Stimulated activated CD8-positive, alpha-beta memory T cell treated with anti-CD3 and anti-CD28 coated beads, Interleukin-7, amount 100 ng/mL, for 4 hours (primary cell): ENCODE results near the gene ACTL6B.

Experiments used
- DNase-seq, 2 donors: peaks; one replicate each; pipeline ENCODE4 v3.0.0-alpha.2; 2020; ENCODE audit warnings: low read depth in 2 of 2

ACTL6B gene

DNA sequence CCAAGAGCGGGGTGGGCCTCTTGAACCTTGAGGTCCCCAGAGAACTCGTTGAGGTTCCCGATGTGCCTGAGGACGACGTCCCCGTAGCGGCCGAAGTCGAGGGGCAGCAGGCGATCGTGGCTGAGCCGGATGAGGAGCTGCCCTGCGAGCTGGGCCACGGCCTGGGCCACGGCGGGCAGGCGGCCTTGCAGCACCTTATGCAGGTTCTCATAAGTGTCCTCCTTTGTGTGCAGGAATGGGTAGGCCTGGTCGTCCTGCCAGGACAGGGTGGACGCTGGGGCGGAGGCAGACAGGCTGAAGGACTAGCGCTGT is 29.1 kb downstream of the ACTL6B start:
- DNase-seq: no peak

DNA sequence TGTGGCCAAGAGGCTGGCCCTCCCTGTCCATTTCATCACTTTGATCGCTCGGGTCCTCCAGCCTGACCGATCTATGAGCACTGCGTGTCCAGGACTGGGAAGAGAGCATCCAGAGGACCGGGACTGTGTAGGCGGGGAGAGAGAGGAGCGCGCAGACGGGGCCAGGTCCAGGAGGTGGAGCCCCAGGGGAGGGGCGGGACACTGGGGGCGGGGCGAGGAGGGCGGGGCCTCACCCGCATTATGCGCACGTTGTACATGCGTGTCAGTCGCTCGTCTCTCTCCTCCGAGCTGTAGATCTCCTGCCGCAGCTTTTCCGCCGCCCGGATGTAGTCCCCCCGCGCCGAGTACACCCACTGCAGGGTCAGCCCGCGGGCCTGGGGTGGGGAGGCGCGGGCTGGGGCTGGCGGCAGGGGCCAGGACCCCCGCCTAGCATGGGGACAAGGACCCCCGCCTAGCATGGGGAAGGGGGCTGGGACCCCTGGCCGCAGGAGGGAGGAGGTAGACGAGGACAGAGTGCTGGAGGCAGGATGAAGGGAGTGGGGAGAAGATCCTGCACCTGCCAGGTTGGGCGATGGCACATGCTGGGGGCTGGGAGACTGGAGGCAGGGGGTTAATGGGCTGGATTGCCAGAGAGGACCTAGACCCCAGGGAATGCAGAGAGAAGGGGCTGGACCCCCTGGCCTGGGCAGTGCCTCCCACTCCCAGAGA is 29.6 kb downstream of the ACTL6B start:
- peak; percentile 80 to 83 for DNase-seq

- no peak for DNase-seq
Observed at GRCh38 chr7:100626055-100626454, 30.2 kb downstream of the ACTL6B start.

DNA sequence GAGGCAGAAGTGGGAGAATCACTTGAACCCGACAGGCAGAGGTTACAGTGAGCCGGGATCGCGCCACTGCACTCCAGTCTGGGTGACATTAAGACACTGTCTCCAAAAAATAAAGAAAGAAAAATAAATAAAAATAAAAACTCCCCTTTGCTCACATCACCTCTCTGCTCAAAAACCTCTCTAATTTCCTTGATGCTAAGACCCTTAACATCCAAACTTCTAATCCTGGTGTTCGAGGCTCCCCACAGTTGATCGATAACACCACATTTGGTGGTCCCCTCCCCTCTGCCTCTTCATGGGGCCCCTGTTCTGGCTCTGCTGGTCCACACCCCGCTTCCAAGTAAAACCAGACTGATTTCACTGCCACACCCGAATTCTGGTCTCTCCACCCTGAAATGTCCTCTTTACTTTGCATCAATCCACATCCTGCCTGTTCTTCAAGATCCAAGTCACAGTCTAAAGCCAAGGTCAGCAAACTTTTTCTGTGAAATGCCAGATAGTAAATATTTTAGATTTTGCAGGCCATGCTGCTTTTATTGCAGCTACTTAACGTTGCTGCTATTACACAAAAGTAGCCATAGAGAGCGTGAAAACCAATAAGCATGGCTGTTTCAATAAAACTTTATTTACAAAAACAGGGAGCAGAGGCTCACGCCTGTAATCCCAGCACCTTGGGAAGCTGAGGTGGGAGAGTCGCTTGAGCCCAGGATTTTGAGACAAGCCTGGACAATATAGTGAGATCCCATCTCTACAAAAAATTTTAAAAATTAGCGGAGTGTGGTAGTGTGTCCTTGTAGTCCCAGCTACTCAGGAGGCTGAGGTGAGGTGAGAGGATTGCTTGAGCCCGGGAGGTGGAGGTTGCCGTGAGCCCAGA is 32.1 kb downstream of the ACTL6B start:
- no peak for DNase-seq

GRCh38 chr7:100621554-100621953 is 34.7 kb downstream of the ACTL6B start:
- no peak for DNase-seq

GRCh38 chr7:100620804-100621203 is 35.4 kb downstream of the ACTL6B start:
- no peak for DNase-seq

DNA sequence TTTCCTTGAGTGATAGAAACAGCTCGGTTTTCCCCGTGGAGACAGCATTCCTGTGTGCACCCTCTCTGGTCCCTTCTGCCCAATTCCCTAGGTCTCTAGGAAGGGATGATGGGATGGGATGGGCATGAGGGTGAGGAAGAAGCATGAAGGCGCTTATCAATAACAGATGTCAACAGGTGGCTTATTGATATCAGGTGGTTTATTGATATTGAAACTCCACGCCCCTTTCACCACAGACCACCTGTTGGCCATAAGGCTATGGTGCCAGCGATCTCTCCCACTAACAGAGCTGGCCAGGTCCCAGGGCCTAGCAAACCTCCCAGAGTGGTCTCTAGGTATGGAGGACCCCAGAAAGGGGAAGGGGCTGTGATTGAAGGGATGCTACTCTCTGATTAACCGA is 36.0 kb downstream of the ACTL6B start:
- DNase-seq: no peak

- no peak for DNase-seq
Observed at GRCh38 chr7:100614308-100614861, 41.9 kb downstream of the ACTL6B start.

DNA sequence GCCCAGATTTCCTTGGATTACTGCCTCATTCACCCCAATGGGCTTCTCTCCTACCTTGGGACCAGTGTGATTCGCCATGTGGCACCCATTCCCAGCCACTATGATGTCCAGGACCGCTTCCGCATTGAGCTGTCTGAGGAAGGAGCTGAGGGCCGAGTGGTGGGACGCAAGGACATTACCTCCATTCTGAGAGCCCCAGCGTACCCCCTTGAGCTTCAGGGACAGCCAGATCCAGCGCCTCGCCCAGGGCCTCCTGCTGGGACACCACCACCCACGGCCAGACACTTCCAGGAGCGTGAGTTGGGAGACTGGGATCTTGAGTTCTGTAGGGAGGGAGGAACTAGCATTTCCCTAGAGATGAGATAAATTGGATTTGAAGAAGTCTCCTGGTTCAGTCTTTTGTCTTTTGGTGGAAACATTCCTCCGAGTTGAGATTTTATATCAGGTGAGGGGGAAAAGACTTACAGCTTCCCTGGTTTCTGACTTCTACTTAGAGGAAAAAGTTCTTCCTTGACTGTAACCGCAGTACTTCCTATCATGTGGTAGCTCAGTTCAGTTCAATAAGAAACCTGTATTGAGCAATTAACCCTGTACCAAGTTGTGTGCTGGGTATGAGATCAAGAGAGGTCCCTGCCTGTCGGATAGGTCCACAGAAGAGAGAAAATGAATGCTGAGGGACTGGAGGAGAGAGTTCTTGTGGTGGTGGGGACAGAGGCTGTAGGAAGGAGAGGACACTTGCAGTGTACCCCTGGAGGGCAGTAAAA is 42.7 kb downstream of the ACTL6B start:
- no peak for DNase-seq

DNA sequence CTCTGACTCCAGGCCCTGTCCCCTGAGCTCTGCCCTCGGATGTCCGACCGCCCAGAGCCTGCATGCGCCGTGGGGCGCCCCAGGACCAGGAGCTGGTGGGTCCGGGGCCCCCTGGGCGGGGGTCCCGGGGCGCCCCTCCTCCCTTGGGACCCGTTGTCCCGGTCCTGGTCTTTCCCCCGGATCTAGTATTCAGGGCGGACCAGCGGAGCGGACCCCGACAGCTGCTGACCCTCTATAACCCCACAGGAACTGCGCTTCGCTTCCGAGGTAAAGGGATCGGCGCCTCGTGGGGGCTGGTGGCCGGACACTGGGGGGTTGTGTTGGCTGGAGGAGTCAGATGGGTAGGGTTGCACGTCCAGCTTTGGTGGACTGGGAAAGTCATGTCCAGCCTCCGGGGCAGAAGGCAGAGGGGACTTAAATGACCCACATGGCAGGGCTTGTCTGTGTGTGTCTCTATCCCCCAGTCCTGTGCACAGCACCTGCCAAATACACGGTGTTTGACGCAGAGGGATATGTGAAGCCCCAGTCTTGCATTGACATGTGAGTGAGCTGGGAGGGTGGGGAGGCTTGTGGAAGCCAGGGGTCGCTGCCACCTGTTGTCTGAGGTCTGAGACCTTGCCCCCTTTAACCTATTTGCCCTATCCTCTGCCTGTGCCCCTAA is 43.4 kb downstream of the ACTL6B start:
- DNase-seq: no peak

DNA sequence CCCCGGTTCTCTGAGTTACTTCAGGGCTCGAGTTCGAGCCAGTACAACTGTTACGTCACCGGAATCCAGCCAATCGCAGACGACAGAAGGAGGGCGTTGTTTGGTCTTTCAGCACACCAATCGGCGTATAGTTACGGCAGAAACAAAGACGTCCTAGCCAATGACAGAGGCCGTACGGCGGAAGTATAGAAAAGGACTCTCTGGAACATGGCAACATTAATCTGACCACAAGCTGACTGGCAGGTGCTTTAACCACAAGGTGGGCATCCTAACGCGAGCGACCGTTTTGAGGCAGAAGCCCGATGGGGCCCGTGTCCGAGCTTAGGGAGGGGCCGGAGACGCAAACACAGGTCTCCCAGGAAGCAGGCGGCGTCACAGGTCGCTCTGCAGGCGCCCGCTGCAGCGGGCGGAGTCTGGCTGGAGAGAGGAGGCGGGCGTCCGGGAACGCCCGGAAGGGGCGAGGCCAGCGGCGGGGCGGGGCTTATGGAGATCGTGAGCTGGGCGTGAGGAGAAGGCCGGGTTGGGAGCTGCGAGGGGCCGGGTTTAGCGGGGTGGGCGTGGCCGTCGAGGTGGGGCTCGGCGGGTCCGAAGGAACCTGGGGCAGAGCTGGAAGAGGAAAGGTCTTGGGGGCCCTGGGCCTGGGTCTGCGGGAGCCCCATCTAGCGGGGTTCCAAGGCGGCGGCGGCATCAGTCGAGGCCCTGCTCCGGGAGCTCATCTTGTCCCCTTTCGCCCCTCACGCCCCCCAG is 44.1 kb downstream of the ACTL6B start, which contains the start of gene MOSPD3:
Gene MOSPD3 (plus strand): TSS at position 558 of the 747 bp plus-strand sequence. CDS start 252 bp downstream, outside the sequence.
- DNase-seq: peak; percentile 96 to 97

DNA sequence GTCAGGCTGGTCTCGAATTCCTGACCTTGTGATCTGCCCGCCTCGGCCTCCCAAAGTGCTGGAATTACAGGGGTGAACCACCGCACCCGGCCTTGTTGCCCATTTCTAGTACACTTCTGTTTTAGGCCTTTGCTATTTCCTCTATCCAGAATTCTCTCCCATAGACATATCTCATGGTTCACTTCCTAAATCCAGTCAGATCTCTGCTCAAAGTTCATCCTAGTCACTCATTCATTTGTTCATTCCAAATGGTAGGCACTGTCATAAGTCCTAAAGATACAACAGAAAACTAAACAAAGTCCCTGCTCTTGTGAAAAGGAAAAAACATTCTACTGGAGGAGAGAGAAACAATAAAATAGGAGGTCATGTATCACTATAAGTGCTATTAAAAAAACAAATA is 46.3 kb downstream of the ACTL6B start:
- DNase-seq: no peak

GRCh38 chr7:100607111-100607510 is 49.1 kb downstream of the ACTL6B start:
- no peak for DNase-seq

DNA sequence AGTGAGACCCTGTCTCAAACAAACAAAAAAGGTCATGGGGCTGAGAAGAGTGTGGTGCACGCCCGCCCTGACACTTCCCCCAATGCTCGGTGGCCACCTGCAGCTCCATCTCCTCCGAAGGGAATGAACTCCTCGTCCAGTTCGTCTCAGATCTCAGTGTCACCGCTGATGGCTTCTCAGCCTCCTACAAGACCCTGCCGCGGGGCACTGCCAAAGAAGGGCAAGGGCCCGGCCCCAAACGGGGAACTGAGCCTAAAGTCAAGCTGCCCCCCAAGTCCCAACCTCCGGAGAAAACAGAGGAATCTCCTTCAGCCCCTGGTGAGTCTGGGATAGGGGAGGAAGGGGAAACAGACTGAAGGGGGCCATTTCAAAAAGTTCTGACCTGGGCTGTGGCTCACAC is 49.9 kb downstream of the ACTL6B start:
- no peak for DNase-seq

- DNase-seq: peak in 1 of 2 donors; percentile 23
Observed at GRCh38 chr7:100604976-100605911, 51.0 kb downstream of the ACTL6B start.

DNA sequence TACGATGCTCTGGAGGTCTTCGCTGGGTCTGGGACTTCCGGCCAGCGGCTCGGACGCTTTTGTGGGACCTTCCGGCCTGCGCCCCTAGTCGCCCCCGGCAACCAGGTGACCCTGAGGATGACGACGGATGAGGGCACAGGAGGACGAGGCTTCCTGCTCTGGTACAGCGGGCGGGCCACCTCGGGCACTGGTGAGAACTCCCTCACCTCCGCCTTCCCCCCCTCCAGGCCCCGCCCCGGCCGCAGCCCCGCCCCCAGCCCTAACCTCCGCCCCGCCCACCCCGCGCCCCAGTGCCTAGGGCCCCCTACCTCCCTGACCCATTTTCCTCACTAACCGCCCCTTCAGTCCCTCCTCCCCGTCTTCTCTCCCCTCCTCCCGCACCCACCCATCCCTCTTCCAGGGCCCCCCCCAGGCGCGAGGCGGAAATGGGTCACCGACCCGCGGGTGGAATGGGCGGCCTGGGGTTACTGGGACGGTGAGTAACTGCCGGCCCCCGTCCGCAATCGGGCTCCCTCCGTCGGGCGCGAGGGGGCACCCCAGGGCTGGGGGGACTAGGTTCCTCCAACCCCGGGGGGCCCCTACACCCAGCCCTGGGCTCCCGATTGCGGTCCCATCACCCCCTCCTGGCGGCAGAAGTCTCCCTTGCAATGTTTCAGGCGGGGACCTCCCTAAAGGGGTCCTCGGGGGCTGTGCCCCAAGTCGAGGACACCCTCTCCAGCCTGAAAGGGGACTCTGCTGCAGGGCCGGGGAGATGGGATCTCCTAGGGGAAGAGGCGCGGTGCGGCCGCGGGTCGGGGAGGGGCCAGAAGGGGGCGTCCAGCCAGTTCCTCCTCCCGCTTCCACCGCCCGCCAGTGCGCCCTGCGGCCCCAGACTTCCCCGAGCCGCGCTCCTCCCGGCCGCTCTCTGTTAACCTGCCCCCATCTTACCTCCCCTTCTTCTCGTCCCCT is 51.9 kb downstream of the ACTL6B start:
- DNase-seq: peak; percentile 41 to 77

- no peak for DNase-seq
Observed at GRCh38 chr7:100603726-100604027, 52.6 kb downstream of the ACTL6B start.

DNA sequence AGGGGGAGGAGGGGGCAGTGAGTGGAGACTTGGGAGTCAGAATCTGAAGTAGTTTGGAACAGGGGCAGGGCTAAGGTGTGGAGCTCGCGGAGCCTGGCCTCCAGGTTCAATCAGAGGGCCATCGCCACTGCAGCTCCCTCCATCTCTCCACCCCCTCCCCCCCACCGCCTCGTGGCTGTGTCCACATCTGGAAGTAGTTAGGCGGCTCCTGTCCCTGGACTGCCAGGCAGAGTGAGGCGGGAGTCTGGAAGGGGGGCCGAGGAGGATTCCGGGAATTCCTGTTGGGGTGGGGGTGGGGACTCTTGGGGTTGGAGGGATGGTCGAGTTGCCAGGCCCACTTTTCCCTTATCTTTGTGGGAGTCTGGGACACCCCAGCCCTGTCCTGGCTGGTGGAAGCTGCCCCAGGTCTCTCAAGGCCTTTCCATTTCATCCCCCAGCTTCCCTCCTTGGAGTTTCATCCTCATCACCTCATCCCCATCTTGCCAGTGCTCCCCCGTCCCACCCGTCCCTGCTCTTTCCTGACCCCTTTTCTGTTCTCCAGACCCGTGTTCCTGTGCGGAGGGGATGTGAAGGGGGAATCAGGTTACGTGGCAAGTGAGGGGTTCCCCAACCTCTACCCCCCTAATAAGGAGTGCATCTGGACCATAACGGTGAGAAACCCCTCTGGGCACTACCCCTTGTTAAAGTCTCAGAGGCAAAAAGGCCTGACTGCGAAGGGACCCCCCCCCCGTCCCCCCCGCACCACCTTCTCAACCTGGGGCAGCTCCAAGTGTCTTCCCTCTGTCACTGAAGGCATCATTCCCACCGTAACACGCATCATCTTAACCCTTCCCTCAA is 53.1 kb downstream of the ACTL6B start:
- DNase-seq: no peak
